Lower leg skin (tissue), 4 donors: ENCODE results near the gene SRSF4. TPM values are rescaled to one million over a fixed set of nuclear protein-coding genes. Genes with fewer than 3 reads are reported as not detected.

Source experiments
- DNase-seq, 2 donors: peaks; one replicate each; pipeline ENCODE4 v3.0.0-alpha.2; 2019; ENCODE audit warnings: low spot score in 2 of 2
- H3K4me3 ChIP-seq: fragments of 200-600 bp; sonication (generic); 2 replicates; pipeline ENCODE4 v1.5.1; 2017; ENCODE audit warnings: mild to moderate bottlenecking, low read depth; ENCODE audit not compliant: poor library complexity, severe bottlenecking
- WGBS, 2 donors: methylation state at CpG; one replicate each; pipeline ENCODE4 v1.1.5; 2018; 5-methylcytosine and 5-hydroxymethylcytosine counted together
- intact Hi-C: fragments of 100-400 bp; cut with DNase I; formaldehyde crosslinking; loops from one replicate; pipeline ENCODE4 v1.15.0; 2023; ENCODE audit warnings: low total_unique reads
- total RNA-seq, 4 donors: library from RNA; depleted of rRNA; stranded (reverse); fragments of >200 nt; gene quantifications; one replicate each; pipeline ENCODE4 v1.1.0, GENCODE V29; 2016
- TF ChIP-seq, protein P1 (sequence below), 3 donors: fragments of 450-650 bp; IDR thresholded peaks; one replicate each; pipeline ENCODE4 v1.5.1; 2016; ENCODE audit warnings: antibody characterized with exemption in 3 of 3, mild to moderate bottlenecking in 3 of 3, moderate library complexity in 2 of 3

The SRSF4 gene
- total RNA-seq, 4 donors from 2014 or later: 47.3 to 89.4 (median 58.5) TPM

DNA sequence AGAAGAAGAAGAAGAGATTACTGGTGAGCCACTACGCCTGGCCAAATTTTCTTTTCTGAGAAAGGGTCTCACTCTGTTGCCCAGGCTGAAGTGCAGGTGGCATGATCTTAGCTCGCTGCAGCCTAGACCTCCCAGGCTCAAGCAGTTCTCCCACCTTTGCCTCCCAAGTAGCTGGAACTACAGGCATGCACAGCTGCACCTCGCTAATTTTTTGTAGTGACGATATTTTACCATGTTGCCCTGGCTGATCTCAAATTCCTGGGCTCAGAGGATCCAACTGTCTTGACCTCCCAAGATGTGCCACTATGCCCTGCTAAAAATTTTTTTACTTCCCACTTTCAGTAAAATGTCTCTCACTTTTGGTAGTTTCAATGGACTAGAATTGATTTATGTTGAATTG, 82.4 kb downstream of the SRSF4 start:
- 76 to 96% methylated on average over 4 of the region's 4 CpGs for WGBS, 2 donors
- TF ChIP-seq, protein P1, sequence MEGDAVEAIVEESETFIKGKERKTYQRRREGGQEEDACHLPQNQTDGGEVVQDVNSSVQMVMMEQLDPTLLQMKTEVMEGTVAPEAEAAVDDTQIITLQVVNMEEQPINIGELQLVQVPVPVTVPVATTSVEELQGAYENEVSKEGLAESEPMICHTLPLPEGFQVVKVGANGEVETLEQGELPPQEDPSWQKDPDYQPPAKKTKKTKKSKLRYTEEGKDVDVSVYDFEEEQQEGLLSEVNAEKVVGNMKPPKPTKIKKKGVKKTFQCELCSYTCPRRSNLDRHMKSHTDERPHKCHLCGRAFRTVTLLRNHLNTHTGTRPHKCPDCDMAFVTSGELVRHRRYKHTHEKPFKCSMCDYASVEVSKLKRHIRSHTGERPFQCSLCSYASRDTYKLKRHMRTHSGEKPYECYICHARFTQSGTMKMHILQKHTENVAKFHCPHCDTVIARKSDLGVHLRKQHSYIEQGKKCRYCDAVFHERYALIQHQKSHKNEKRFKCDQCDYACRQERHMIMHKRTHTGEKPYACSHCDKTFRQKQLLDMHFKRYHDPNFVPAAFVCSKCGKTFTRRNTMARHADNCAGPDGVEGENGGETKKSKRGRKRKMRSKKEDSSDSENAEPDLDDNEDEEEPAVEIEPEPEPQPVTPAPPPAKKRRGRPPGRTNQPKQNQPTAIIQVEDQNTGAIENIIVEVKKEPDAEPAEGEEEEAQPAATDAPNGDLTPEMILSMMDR (IDR thresholded peaks at IDR 0.05): no peak
- intact Hi-C loops: no loop called here
- peak in 1 of 2 donors; percentile 28 for DNase-seq
- no peak overlapping the region for H3K4me3 ChIP-seq

Other genes with a start within 250 kb of the SRSF4 start
- 1 to 10 TPM; 2.1 to 7.7 (median 4.5) TPM for gene TMEM200B, start 58.0 kb downstream of the SRSF4 start, total RNA-seq
- 10 to 100 TPM; 23.2 to 28.3 (median 25.3) TPM for gene MECR, start 49.0 kb upstream of the SRSF4 start, total RNA-seq
- gene PTPRU, start 54.6 kb upstream of the SRSF4 start, total RNA-seq: 10 to 100 TPM; 15.9 to 56.3 (median 30.6) TPM